Activated T-cell treated with anti-CD3 and anti-CD28 coated beads, Interleukin-2, amount 50 U/mL, for 4 hours (primary cell): ENCODE data around the gene SETD1B. TPM values are rescaled to one million over a fixed set of nuclear protein-coding genes. Genes with fewer than 3 reads are reported as not detected.

Source experiments
- ATAC-seq, 2 donors: fragments of 200-7000 bp; cut with Tn5 transposase; one replicate each; pipeline ENCODE4 v1.10.0; 2021
- DNase-seq: peaks from one replicate; pipeline ENCODE4 v3.0.0-alpha.2; 2020
- H3K27me3 Mint-ChIP-seq: one replicate; pipeline ENCODE4 v1.8.0; 2021; ENCODE audit warnings: low read depth, mixed read lengths
- H3K36me3 Mint-ChIP-seq: one replicate; pipeline ENCODE4 v1.8.0; 2022; ENCODE audit warnings: mixed read lengths; ENCODE audit not compliant: insufficient read depth
- H3K4me1 Mint-ChIP-seq: one replicate; pipeline ENCODE4 v1.8.0; 2021; ENCODE audit warnings: low read depth, mixed read lengths
- H3K4me3 Mint-ChIP-seq: one replicate; pipeline ENCODE4 v1.8.0; 2021; ENCODE audit warnings: mild to moderate bottlenecking, moderate library complexity, mixed read lengths
- H3K9me3 Mint-ChIP-seq: one replicate; pipeline ENCODE4 v1.8.0; 2021; ENCODE audit warnings: mixed read lengths
- total RNA-seq, 3 donors: library from RNA; stranded (reverse); gene quantifications; one replicate each; pipeline ENCODE4 v1.2.1, GENCODE V29; 2021

SETD1B gene
- total RNA-seq, 3 donors from 2014 or later, result 30.4 to 32.7 (median 31.7) TPM

- H3K27me3 Mint-ChIP-seq, result no peaks in the 10 kb centered on the region
- peaks cover 26% of the 10 kb centered on the region for H3K36me3 Mint-ChIP-seq
- no peak for ATAC-seq
- DNase-seq, result no peak
- peaks cover 32% of the 10 kb centered on the region for H3K4me1 Mint-ChIP-seq
- no peak overlapping the region for H3K4me3 Mint-ChIP-seq
- H3K9me3 Mint-ChIP-seq, result no peaks in the 10 kb centered on the region
Measured at GRCh38 chr12:121813951-121814350, 10.1 kb downstream of the SETD1B start.

DNA sequence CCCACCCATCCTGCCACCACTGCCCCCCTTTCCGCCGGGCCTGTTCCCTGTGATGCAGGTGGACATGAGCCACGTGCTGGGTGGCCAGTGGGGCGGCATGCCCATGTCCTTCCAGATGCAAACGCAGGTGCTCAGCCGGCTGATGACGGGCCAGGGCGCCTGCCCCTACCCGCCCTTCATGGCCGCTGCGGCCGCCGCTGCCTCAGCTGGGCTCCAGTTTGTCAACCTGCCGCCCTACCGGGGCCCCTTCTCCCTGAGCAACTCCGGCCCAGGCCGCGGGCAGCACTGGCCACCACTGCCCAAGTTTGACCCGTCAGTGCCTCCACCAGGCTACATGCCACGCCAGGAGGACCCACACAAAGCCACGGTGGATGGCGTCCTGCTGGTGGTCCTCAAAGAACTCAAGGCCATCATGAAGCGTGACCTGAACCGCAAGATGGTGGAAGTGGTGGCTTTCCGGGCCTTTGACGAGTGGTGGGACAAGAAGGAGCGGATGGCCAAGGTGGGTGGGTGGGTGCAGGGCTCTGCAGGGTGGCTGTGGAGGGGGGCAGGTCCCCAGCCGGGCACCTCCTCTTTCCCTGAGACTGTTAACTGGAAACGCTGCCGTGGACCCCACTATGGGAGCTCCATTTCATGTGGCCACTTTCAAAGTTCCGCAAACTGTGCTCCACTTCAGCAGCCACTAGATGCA, 10.8 kb downstream of the SETD1B start:
- Mint-ChIP-seq H3K27me3 (no peaks in the 10 kb centered on the region), H3K36me3 (peaks cover 25% of the 10 kb centered on the region), H3K4me3 (no peak overlapping the region), H3K9me3 (no peaks in the 10 kb centered on the region), H3K4me1 (peaks cover 29% of the 10 kb centered on the region)
- DNase-seq (no peak), ATAC-seq (no peak)

DNA sequence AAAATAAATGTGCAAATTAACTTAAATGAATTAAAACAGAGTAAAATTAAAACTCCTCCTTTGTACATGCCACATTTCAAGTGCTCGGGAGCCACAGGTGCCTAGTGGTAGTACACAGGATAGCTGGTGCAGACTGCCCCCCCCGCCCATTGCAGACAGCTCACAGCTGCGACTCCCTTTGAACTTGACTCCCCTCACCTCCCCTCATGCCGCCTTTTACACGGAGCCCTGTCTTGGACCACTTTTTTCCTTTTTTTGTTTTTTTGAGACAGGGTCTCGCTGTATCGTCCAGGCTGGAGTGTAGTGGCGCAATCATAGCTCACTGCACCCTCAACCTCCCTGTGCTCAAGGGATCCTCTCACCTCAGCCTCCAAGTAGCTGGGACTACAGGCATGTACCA, 11.5 kb downstream of the SETD1B start:
- no peak overlapping the region for H3K4me3 Mint-ChIP-seq
- DNase-seq (no peak), ATAC-seq (no peak)
- peaks cover 27% of the 10 kb centered on the region for H3K4me1 Mint-ChIP-seq
- H3K36me3 Mint-ChIP-seq, result peaks cover 24% of the 10 kb centered on the region
- H3K27me3 Mint-ChIP-seq, result no peaks in the 10 kb centered on the region
- H3K9me3 Mint-ChIP-seq, result no peaks in the 10 kb centered on the region

GRCh38 chr12:121816925-121817647, 13.3 kb downstream of the SETD1B start:
- ATAC-seq (no peak), DNase-seq (no peak)
- H3K4me3 Mint-ChIP-seq, result no peak overlapping the region
- H3K9me3 Mint-ChIP-seq, result no peaks in the 10 kb centered on the region
- peaks cover 16% of the 10 kb centered on the region for H3K4me1 Mint-ChIP-seq
- peaks cover 19% of the 10 kb centered on the region for H3K36me3 Mint-ChIP-seq
- H3K27me3 Mint-ChIP-seq, result no peaks in the 10 kb centered on the region

DNA sequence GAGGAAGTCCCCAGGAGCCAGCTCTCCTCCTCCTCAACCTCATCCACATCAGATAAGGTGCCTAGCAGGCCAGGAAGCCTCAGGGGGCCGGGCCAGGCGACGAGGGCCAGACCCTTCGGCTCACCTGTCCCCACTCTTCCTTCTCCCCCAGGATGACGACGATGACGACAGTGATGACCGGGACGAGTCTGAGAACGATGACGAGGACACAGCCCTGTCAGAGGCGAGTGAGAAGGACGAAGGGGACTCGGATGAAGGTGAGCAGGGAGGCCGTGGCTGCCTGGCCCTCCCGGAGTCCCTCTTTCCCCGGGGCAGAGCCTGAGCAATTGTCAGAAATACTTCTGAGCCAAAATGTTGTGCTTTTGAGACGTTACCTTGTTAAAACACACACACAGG, 13.8 kb downstream of the SETD1B start:
- H3K4me3 Mint-ChIP-seq, result no peak overlapping the region
- H3K9me3 Mint-ChIP-seq, result no peaks in the 10 kb centered on the region
- peaks cover 19% of the 10 kb centered on the region for H3K36me3 Mint-ChIP-seq
- DNase-seq (no peak), ATAC-seq (no peak)
- H3K4me1 Mint-ChIP-seq, result peaks cover 12% of the 10 kb centered on the region
- H3K27me3 Mint-ChIP-seq, result no peaks in the 10 kb centered on the region

DNA sequence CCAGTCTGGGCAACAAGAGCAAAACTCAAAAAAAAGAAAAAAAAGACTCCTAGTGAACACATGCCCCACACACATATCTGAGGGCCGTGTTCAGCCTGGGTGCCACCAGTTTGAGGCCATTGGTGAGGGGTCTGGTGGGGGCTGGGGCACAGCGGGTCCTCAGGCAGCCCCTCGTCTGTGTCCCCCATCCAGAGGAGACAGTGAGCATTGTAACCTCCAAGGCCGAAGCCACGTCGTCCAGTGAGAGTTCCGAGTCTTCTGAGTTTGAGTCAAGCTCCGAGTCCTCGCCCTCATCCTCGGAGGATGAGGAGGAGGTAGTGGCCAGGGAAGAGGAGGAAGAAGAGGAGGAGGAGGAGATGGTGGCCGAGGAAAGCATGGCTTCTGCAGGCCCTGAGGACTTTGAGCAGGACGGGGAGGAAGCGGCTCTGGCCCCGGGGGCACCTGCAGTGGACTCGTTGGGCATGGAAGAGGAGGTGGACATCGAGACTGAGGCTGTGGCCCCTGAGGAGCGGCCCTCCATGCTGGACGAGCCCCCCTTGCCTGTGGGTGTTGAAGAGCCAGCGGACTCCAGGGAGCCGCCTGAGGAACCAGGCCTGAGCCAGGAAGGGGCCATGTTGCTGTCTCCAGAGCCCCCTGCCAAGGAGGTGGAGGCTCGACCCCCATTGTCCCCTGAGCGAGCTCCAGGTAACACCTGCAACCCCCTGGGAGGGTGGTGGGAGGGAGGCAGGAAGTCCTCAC, 15.6 kb downstream of the SETD1B start:
- no peak for DNase-seq
- H3K4me3 Mint-ChIP-seq, result no peak overlapping the region
- no peak for ATAC-seq
- H3K9me3 Mint-ChIP-seq, result no peaks in the 10 kb centered on the region
- H3K4me1 Mint-ChIP-seq, result no peaks in the 10 kb centered on the region
- no peaks in the 10 kb centered on the region for H3K27me3 Mint-ChIP-seq
- peaks cover 19% of the 10 kb centered on the region for H3K36me3 Mint-ChIP-seq

- no peak for ATAC-seq
- Mint-ChIP-seq H3K4me1 (no peaks in the 10 kb centered on the region), H3K27me3 (no peaks in the 10 kb centered on the region), H3K36me3 (peaks cover 18% of the 10 kb centered on the region), H3K4me3 (no peak overlapping the region), H3K9me3 (no peaks in the 10 kb centered on the region)
- no peak for DNase-seq
Measured at GRCh38 chr12:121820056-121820455, 16.2 kb downstream of the SETD1B start.

DNA sequence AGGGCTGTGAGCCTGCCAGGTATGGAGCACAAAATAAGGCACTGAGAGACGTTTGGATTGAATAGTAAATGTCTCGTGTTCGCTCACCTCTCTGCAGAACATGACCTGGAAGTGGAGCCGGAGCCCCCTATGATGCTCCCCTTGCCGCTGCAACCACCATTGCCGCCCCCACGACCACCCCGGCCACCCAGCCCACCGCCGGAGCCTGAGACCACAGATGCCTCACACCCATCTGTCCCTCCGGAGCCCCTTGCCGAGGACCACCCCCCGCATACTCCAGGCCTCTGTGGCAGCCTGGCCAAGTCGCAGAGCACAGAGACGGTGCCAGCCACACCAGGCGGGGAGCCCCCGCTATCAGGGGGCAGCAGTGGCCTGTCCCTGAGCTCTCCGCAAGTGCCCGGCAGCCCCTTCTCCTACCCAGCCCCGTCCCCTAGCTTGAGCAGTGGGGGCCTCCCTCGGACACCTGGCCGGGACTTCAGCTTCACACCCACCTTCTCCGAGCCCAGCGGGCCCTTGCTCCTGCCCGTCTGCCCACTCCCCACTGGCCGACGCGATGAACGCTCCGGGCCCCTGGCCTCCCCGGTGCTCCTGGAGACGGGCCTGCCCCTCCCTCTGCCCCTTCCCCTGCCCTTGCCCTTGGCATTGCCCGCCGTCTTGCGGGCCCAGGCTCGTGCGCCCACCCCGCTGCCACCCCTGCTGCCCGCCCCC, 18.7 kb downstream of the SETD1B start:
- no peaks in the 10 kb centered on the region for H3K4me1 Mint-ChIP-seq
- no peaks in the 10 kb centered on the region for H3K9me3 Mint-ChIP-seq
- H3K4me3 Mint-ChIP-seq, result no peak overlapping the region
- DNase-seq (no peak), ATAC-seq (no peak)
- H3K27me3 Mint-ChIP-seq, result no peaks in the 10 kb centered on the region
- peaks cover 21% of the 10 kb centered on the region for H3K36me3 Mint-ChIP-seq

DNA sequence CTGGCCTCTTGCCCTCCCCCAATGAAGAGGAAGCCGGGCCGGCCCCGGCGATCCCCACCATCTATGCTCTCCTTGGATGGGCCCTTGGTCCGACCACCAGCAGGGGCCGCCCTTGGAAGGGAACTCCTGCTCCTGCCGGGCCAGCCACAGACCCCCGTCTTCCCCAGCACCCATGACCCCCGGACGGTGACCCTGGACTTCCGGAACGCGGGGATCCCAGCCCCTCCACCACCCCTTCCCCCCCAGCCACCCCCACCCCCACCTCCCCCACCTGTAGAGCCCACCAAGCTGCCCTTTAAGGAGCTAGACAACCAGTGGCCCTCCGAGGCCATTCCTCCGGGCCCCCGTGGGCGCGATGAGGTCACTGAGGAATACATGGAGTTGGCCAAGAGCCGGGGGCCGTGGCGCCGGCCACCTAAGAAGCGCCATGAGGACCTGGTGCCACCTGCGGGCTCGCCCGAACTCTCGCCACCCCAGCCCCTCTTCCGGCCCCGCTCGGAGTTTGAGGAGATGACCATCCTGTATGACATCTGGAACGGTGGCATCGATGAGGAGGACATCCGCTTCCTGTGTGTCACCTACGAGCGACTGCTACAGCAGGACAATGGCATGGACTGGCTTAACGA, 19.4 kb downstream of the SETD1B start:
- Mint-ChIP-seq H3K9me3 (no peaks in the 10 kb centered on the region), H3K4me1 (no peaks in the 10 kb centered on the region), H3K27me3 (no peaks in the 10 kb centered on the region), H3K36me3 (peaks cover 19% of the 10 kb centered on the region), H3K4me3 (no peak overlapping the region)
- no peak for DNase-seq
- no peak for ATAC-seq

DNA sequence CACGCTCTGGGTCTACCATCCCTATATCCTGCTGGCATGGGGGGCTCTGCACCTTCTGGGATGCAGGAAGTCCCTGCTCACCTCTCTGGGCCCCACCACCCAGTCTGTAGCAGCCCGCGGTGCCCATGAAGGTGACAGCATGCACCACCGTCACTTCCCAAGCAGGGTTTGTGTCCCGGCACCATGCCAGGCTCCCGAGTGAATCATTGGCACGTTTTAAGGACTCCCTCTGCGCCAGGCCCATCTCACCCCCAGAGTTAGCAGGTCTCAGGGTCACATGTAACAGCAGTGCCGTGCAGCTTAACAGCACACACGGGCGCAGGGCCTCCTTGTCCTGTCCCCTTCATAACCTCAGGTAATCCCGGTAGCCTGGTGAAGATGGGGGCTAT, 19.9 kb downstream of the SETD1B start:
- H3K4me1 Mint-ChIP-seq, result no peaks in the 10 kb centered on the region
- H3K9me3 Mint-ChIP-seq, result no peaks in the 10 kb centered on the region
- H3K27me3 Mint-ChIP-seq, result no peaks in the 10 kb centered on the region
- DNase-seq, result no peak
- no peak for ATAC-seq
- no peak overlapping the region for H3K4me3 Mint-ChIP-seq
- peaks cover 24% of the 10 kb centered on the region for H3K36me3 Mint-ChIP-seq

GRCh38 chr12:121825041-121825523, 21.3 kb downstream of the SETD1B start:
- DNase-seq (no peak), ATAC-seq (no peak)
- H3K9me3 Mint-ChIP-seq, result no peaks in the 10 kb centered on the region
- no peaks in the 10 kb centered on the region for H3K27me3 Mint-ChIP-seq
- H3K36me3 Mint-ChIP-seq, result peaks cover 28% of the 10 kb centered on the region
- no peak overlapping the region for H3K4me3 Mint-ChIP-seq
- H3K4me1 Mint-ChIP-seq, result no peaks in the 10 kb centered on the region

DNA sequence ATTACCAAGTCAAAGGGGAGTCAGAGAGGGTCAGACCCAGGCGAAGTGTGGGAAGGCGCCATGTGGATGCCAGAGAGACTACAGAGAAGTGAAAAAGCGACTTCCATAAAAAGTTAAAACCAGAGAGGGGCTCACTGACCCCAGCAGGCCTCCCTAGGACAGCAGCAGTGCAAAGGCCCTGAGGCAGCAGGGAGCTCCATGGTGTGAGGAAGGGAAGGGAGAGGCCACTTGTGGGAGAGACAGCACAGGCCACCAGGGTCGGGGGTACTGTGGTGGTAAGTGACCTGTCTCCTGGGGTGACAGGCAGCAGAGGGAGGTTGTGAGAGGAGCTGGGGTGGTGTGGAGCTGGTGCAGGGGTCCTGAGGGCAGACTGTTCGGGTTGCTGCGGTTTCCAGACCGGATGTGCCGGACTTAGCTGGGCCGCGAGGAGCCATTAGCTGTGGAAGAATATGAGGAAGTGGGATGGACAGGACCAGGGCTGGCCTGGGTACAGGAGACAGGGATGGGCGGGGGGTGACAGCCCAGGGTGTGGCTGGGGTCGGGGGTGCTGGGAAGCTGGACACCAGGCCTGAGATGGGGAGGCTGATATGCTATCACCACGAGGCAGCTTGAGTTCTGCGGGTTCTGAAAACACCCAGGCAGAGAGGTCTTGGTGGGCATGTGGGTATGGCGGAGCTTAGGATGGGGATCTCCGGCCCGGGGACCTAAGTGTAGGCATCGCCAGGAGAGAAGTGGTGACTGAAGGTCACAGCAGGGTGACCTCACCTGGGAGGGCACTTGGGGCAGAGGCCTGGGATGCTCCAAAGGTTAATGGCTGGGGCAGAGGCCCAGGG, 22.7 kb downstream of the SETD1B start:
- Mint-ChIP-seq H3K9me3 (no peaks in the 10 kb centered on the region), H3K27me3 (no peaks in the 10 kb centered on the region), H3K36me3 (peaks cover 33% of the 10 kb centered on the region), H3K4me1 (no peaks in the 10 kb centered on the region), H3K4me3 (no peak overlapping the region)
- ATAC-seq, result no peak
- DNase-seq, result no peak

GRCh38 chr12:121827351-121828099, 23.7 kb downstream of the SETD1B start:
- peaks cover 41% of the 10 kb centered on the region for H3K36me3 Mint-ChIP-seq
- DNase-seq (no peak), ATAC-seq (no peak)
- H3K27me3 Mint-ChIP-seq, result no peaks in the 10 kb centered on the region
- H3K9me3 Mint-ChIP-seq, result no peaks in the 10 kb centered on the region
- H3K4me1 Mint-ChIP-seq, result no peaks in the 10 kb centered on the region
- H3K4me3 Mint-ChIP-seq, result no peak overlapping the region
